Measurements from ENCODE around the gene EFNA2.

The EFNA2 gene

DNA sequence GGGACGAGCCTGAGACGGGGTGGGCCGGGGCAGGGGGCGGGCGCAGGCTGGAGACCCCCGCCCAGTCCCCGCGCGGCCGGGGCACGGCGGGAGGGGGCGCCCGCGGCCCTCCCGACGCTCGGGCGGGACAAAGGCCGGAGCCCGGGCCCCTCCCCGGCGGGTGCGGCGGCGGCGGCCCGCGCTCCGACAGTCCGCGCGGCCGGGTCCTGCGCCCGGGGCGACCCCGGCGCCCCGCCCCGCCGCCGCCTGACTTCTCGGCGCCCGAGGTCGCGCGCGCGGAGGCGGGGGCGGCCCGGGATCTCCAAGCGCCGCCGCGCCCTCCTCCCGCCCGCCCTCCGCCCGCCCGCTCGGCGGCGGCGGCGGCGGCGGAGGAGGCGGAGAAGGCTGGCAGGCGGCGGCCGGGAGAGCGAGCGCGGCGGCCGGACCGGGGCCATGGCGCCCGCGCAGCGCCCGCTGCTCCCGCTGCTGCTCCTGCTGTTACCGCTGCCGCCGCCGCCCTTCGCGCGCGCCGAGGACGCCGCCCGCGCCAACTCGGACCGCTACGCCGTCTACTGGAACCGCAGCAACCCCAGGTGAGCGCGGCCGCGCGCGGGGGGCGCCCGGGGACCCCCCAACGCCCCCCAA lies at the start of gene EFNA2:
TSS of gene EFNA2 (plus strand) at position 137 of the 624 bp plus-strand sequence. CDS start at position 433, 296 bp downstream.
- no peak within 1 kb of the TSS for H3K4me3 ChIP-seq (ENCODE audit: low read depth, low read length)
- no peak for TF ChIP-seq CTCF (IDR thresholded peaks at IDR 0.05; ENCODE audit: low read depth, low read length, missing control alignments)
- DNase-seq (ENCODE audit: low read depth) = no peak

- no peak for TF ChIP-seq CTCF (IDR thresholded peaks at IDR 0.05; ENCODE audit: low read depth, low read length, missing control alignments)
- no peak for DNase-seq (ENCODE audit: low read depth)
- H3K4me3 ChIP-seq (ENCODE audit: low read depth, low read length) = no peak overlapping the region; the same call in 1 of the 2 replicates
Measured at GRCh38 chr19:1236576-1236975, 49.1 kb upstream of the EFNA2 start.

DNA sequence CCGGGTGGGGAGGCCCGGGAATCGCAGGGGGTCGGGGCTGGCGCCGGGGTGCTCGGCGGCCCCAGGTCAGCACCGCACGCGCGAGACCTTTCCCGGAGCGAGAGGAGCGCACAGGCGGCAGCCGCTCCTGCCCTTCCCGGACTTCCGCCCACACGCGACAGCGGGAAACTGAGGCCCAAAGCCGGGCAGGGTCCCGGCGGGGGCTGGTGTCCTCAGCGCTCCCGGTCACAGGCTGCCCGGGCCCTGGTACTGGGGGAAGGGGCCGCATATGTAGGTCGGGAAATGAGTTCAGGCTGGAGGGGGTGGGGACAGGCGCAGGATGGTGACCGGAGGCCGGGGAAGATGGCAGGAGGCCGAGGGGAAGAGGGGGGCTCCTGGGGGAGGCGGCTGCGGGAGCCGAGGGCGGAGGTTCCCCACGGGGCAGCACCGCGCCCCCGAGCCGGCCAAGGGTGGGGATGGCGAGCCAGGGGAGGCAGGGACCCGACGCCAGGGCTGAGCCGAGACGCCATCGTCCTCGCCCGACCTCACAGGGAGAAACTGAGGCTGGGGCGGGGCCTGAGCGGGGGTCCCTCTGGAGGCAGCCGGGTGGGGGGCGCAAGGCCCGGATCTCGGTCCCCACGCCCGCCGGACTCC lies 48.5 kb upstream of the EFNA2 start:
- TF ChIP-seq CTCF (IDR thresholded peaks at IDR 0.05; ENCODE audit: low read depth, low read length, missing control alignments) = no peak
- DNase-seq (ENCODE audit: low read depth) = no peak
- H3K4me3 ChIP-seq (ENCODE audit: low read depth, low read length) = peak overlapping the region; percentile 46

DNA sequence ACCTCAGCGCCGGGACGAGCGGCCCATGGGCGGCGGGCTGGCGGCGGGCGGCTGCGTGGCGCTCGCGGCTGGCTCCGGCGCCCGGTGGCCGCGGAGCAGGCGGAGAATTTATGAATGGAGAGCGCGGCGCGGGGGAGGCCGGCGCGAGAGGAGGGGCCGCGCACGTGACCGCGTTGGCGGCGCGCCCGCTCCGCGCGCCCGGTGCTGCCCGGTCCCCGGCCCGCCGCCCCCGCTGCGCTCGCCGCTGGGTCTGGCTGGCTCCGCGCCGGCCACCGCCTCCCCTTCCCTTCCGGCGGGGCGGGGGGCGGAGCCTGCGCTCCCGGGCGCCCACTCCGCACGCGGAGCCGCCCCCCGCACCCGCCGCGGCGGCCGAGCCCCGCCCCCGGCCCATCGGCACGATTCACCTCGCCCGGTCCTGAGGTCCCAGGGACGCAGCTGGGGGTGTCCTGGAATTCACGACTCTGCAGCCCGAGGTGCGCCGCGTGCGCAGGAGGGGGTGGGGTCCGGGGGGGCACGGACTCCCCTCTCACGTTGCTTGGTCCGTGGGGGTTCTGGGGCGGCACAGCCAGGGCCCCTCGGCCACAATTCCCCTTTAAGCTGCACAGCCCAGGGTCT lies 47.8 kb upstream of the EFNA2 start, which contains the start of gene CBARP:
TSS of gene CBARP (minus strand) at position 252 of the 615 bp plus-strand sequence. CDS start 1,905 bp downstream, outside the sequence.
- TF ChIP-seq CTCF (IDR thresholded peaks at IDR 0.05; ENCODE audit: low read depth, low read length, missing control alignments) = no peak
- peak within 1 kb of the TSS; percentile 46 for H3K4me3 ChIP-seq (ENCODE audit: low read depth, low read length)
- no peak for DNase-seq (ENCODE audit: low read depth)

GRCh38 chr19:1238369-1239303 lies 47.0 kb upstream of the EFNA2 start:
- TF ChIP-seq CTCF (IDR thresholded peaks at IDR 0.05; ENCODE audit: low read depth, low read length, missing control alignments) = no peak
- DNase-seq (ENCODE audit: low read depth) = no peak
- peak overlapping the region; percentile 12; the same call in 1 of the 2 replicates for H3K4me3 ChIP-seq (ENCODE audit: low read depth, low read length)

DNA sequence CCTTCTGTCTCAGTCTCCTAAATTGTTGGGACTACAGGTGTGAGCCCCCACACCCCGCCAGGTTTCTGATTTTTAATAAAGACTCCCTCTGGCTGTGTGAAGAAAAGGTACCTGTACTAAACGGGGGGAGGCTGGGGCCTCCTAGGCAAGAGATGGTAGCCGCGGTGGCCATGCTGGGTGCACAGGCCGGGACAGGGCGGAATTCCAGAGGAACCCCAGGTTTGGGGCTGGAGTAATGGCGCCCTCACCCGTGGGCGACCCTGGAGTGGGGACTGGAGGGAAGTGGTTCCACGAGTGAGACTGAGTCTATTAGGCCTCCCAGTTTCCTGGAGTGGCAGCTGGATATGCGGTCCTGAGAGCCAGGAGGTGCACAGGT lies 46.3 kb upstream of the EFNA2 start:
- no peak overlapping the region for H3K4me3 ChIP-seq (ENCODE audit: low read depth, low read length)
- no peak for TF ChIP-seq CTCF (IDR thresholded peaks at IDR 0.05; ENCODE audit: low read depth, low read length, missing control alignments)
- DNase-seq (ENCODE audit: low read depth) = no peak
